Tibial artery (tissue), 4 donors: ENCODE results near the gene RSPO4.

Experiments used
- DNase-seq, 2 donors: peaks; one replicate each; pipeline ENCODE4 v3.0.0-alpha.2; 2019
- H3K27ac ChIP-seq, 2 donors: fragments of 200-600 bp; sonication (generic) in 1 of 2; 1 replicate in 1 of 2; 2 replicates in 1 of 2; pipeline ENCODE4 v1.5.1; 2018 to 2019; ENCODE audit warnings: mild to moderate bottlenecking in 1 of 2
- H3K27me3 ChIP-seq, 2 donors: fragments of 200-600 bp; sonication (generic) in 1 of 2; one replicate each; pipeline versions ENCODE4 v1.5.1 to v1.6.0; 2016 to 2019
- H3K36me3 ChIP-seq, 3 donors: fragments of 200-600 bp; sonication (generic) in 2 of 3; one replicate each; pipeline ENCODE4 v1.5.1; 2016 to 2019; ENCODE audit warnings: mild to moderate bottlenecking in 2 of 3
- H3K4me1 ChIP-seq, 4 donors: fragments of 200-600 bp; sonication (generic) in 2 of 4; 1 replicate in 3 of 4; 2 replicates in 1 of 4; pipeline ENCODE4 v1.5.1; 2016 to 2019
- H3K4me3 ChIP-seq, 2 donors: fragments of 200-600 bp; sonication (generic) in 1 of 2; 1 replicate in 1 of 2; 2 replicates in 1 of 2; pipeline ENCODE4 v1.5.1; 2018 to 2019; ENCODE audit warnings: mild to moderate bottlenecking in 2 of 2
- H3K9me3 ChIP-seq, 3 donors: fragments of 200-600 bp; sonication (generic) in 1 of 3; one replicate each; pipeline ENCODE4 v1.5.1; 2016 to 2019
- CTCF ChIP-seq, 2 experiments: fragments of 200-600 bp in 1 of 2; fragments of 450-650 bp in 1 of 2; IDR thresholded peaks; one replicate each; pipeline ENCODE4 v1.5.1; 2017 to 2019; ENCODE audit warnings: antibody characterized with exemption in 2 of 2, mild to moderate bottlenecking in 1 of 2, moderate library complexity in 1 of 2
- intact Hi-C: fragments of 100-400 bp; cut with DNase I; formaldehyde crosslinking; loops from one replicate; pipeline ENCODE4 v1.15.0; 2023; ENCODE audit warnings: low total_unique reads

Gene RSPO4

GRCh38 chr20:1002682-1003561 lies 811 bp upstream of the RSPO4 start:
- Histone ChIP-seq H3K4me3 (no peak overlapping the region), H3K9me3 (no peaks in the 10 kb centered on the region), H3K4me1 (peaks cover 0 to 14% (median 0%) of the 10 kb centered on the region in 4 donors), H3K36me3 (no peaks in the 10 kb centered on the region), H3K27ac (no peak overlapping the region), H3K27me3 (peaks cover 0 to 64% of the 10 kb centered on the region in 2 donors)
- TF ChIP-seq CTCF (IDR thresholded peaks at IDR 0.05), result no peak
- DNase-seq, result peak in 1 of 2 donors; percentile 13
- intact Hi-C loops, result no loop called here

- Histone ChIP-seq H3K9me3 (no peaks in the 10 kb centered on the region), H3K27ac (no peak overlapping the region), H3K27me3 (peaks cover 0 to 58% of the 10 kb centered on the region in 2 donors), H3K36me3 (no peaks in the 10 kb centered on the region), H3K4me1 (peaks cover 0 to 14% (median 0%) of the 10 kb centered on the region in 4 donors), H3K4me3 (no peak overlapping the region)
- peak in 1 of 2 donors; percentile 55 for DNase-seq
- TF ChIP-seq CTCF (IDR thresholded peaks at IDR 0.05), result no peak
- intact Hi-C loops, result no loop called here
Observed at GRCh38 chr20:1001116-1001515, 995 bp downstream of the RSPO4 start.

GRCh38 chr20:998231-998830 lies 3.8 kb downstream of the RSPO4 start:
- Histone ChIP-seq H3K27me3 (peaks cover 0 to 42% of the 10 kb centered on the region in 2 donors), H3K27ac (no peak overlapping the region), H3K4me3 (no peak overlapping the region), H3K36me3 (no peaks in the 10 kb centered on the region), H3K4me1 (peaks cover 0 to 14% (median 0%) of the 10 kb centered on the region in 4 donors), H3K9me3 (no peaks in the 10 kb centered on the region)
- no peak for TF ChIP-seq CTCF (IDR thresholded peaks at IDR 0.05)
- intact Hi-C loops, result no loop called here
- no peak for DNase-seq

- Histone ChIP-seq H3K4me1 (peaks cover 0 to 9% (median 0%) of the 10 kb centered on the region in 4 donors), H3K36me3 (no peaks in the 10 kb centered on the region), H3K9me3 (no peaks in the 10 kb centered on the region), H3K27me3 (peaks cover 0 to 42% of the 10 kb centered on the region in 2 donors), H3K27ac (no peak overlapping the region), H3K4me3 (no peak overlapping the region)
- intact Hi-C loops, result no loop called here
- no peak for TF ChIP-seq CTCF (IDR thresholded peaks at IDR 0.05)
- DNase-seq, result no peak
Observed at GRCh38 chr20:997486-997885, 4.6 kb downstream of the RSPO4 start.

- no peak for DNase-seq
- TF ChIP-seq CTCF (IDR thresholded peaks at IDR 0.05), result no peak
- Histone ChIP-seq H3K9me3 (no peaks in the 10 kb centered on the region), H3K4me3 (no peak overlapping the region), H3K27ac (no peak overlapping the region), H3K27me3 (peaks cover 0 to 38% of the 10 kb centered on the region in 2 donors), H3K36me3 (no peaks in the 10 kb centered on the region), H3K4me1 (peaks cover 0 to 4% (median 0%) of the 10 kb centered on the region in 4 donors)
- intact Hi-C loops, result no loop called here
Observed at GRCh38 chr20:997016-997415, 5.1 kb downstream of the RSPO4 start.
